SK-N-SH treated with all-trans-retinoic acid at 6 μM for 48 hours (cell line): ENCODE data around the gene TPRN.

Source experiments
- CSDC2 ChIP-seq: fragments of 250-450 bp; sonication (Bioruptor Pico); IDR thresholded peaks from 2 replicates; pipeline ENCODE4 v1.5.0; 2020; ENCODE audit warnings: mild to moderate bottlenecking, moderate library complexity
- ESRRG ChIP-seq: fragments of 250-450 bp; sonication (Bioruptor Pico); IDR thresholded peaks from 2 replicates; pipeline ENCODE4 v1.6.1; 2021; ENCODE audit warnings: mild to moderate bottlenecking
- PATZ1 ChIP-seq: fragments of 250-450 bp; sonication (Bioruptor Pico); IDR thresholded peaks from 2 replicates; pipeline ENCODE4 v1.8.0; 2020; ENCODE audit warnings: mild to moderate bottlenecking, moderate library complexity, borderline replicate concordance
- RARB ChIP-seq: fragments of 250-450 bp; sonication (Bioruptor Pico); IDR thresholded peaks from 2 replicates; pipeline ENCODE4 v1.8.0; 2021; ENCODE audit warnings: mild to moderate bottlenecking, moderate library complexity

- TF ChIP-seq ESRRG (CRISPR knock-in tag) (no peak), CSDC2 (CRISPR knock-in tag) (no peak), RARB (CRISPR knock-in tag) (no peak), PATZ1 (CRISPR knock-in tag) (no peak)
Measured at GRCh38 chr9:137191245-137191644, 9.3 kb downstream of the TPRN start.
